ENCODE data around the gene TSPAN17.

TSPAN17 gene

GRCh38 chr5:176626876-176627236, 20.4 kb upstream of the TSPAN17 start:
- DNase-seq (ENCODE audit: low spot score): no peak
- no peak for TF ChIP-seq CTCF (IDR thresholded peaks at IDR 0.05; ENCODE audit: borderline replicate concordance, control extremely low read depth, extremely low read depth, insufficient read depth, missing control alignments)
- in situ Hi-C loops (cut with MboI; ENCODE audit: low sequenced_read_pairs, unreplicated experiment): no loop called here

GRCh38 chr5:176627582-176627981, 19.7 kb upstream of the TSPAN17 start:
- in situ Hi-C loops (cut with MboI; ENCODE audit: low sequenced_read_pairs, unreplicated experiment): no loop called here
- DNase-seq (ENCODE audit: low spot score): no peak
- no peak for TF ChIP-seq CTCF (IDR thresholded peaks at IDR 0.05; ENCODE audit: borderline replicate concordance, control extremely low read depth, extremely low read depth, insufficient read depth, missing control alignments)

- in situ Hi-C loops (cut with MboI; ENCODE audit: low sequenced_read_pairs, unreplicated experiment): no loop called here
- DNase-seq (ENCODE audit: low spot score): no peak
- no peak for TF ChIP-seq CTCF (IDR thresholded peaks at IDR 0.05; ENCODE audit: borderline replicate concordance, control extremely low read depth, extremely low read depth, insufficient read depth, missing control alignments)
Observed at GRCh38 chr5:176628406-176629228, 18.7 kb upstream of the TSPAN17 start.

- DNase-seq (ENCODE audit: low spot score): no peak
- TF ChIP-seq CTCF (IDR thresholded peaks at IDR 0.05; ENCODE audit: borderline replicate concordance, control extremely low read depth, extremely low read depth, insufficient read depth, missing control alignments): no peak
- in situ Hi-C loops (cut with MboI; ENCODE audit: low sequenced_read_pairs, unreplicated experiment): no loop called here
Observed at GRCh38 chr5:176629317-176629852, 17.9 kb upstream of the TSPAN17 start.

- peak; percentile 86 for DNase-seq (ENCODE audit: low spot score)
- in situ Hi-C loops (cut with MboI; ENCODE audit: low sequenced_read_pairs, unreplicated experiment): no loop called here
- no peak for TF ChIP-seq CTCF (IDR thresholded peaks at IDR 0.05; ENCODE audit: borderline replicate concordance, control extremely low read depth, extremely low read depth, insufficient read depth, missing control alignments)
Observed at GRCh38 chr5:176629853-176630680, 17.2 kb upstream of the TSPAN17 start, which contains the start of the genes EIF4E1B and SNCB. EIF4E1B (plus strand) TSS chr5:176630675; CDS start chr5:176642788, 12,113 bp downstream. SNCB (minus strand) TSS chr5:176630534; CDS start chr5:176629654, 880 bp downstream.

GRCh38 chr5:176630681-176631222, 16.5 kb upstream of the TSPAN17 start:
- in situ Hi-C loops (cut with MboI; ENCODE audit: low sequenced_read_pairs, unreplicated experiment): no loop called here
- no peak for TF ChIP-seq CTCF (IDR thresholded peaks at IDR 0.05; ENCODE audit: borderline replicate concordance, control extremely low read depth, extremely low read depth, insufficient read depth, missing control alignments)
- DNase-seq (ENCODE audit: low spot score): no peak

Measured in GM13976 (cell line).